ENCODE measurements around the gene LUZP4. TPM values are rescaled to one million over a fixed set of nuclear protein-coding genes. Genes with fewer than 3 reads are reported as not detected.

Gene LUZP4
- total and polyA plus RNA-seq, 2 of the 13 experiments (the other 11 are each of a cell fraction or from before 2014, with no cell fraction given) = not detected

DNA sequence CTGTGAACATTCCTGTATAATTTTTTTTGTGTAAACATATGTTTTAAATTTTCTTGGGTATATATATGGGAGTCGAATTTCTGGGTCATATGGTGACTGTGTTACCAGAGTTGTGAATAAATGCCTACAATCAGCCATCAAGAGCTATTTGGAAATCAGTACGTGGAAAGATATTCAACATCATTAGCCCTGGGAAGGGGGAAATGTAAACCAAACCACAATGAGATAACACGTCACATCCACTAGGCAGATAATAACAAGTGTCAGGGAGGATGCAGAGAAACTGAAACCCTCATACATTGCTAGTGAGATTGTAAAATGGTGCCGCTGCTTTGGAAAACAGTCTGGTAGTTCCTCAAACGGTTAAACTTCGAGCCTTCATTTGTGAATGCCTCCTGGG is 43.9 kb downstream of the LUZP4 start:
- ATAC-seq (no peak), FAIRE-seq (no peak), DNase-seq (ENCODE audit: low spot score) (no peak)
- Histone ChIP-seq H3K79me2 (ENCODE audit: insufficient read depth, low read length) (no peaks in the 10 kb centered on the region), H3K9me3 (ENCODE audit: low read length) (no peaks in the 10 kb centered on the region), H3K4me2 (ENCODE audit: low read depth, low read length) (no peak overlapping the region), H2AFZ (ENCODE audit: low read length) (no peak overlapping the region), H4K20me1 (ENCODE audit: insufficient read depth, low read length) (no peaks in the 10 kb centered on the region), H3K36me3 (replicated peaks in 1 of 2; ENCODE audit: control insufficient read depth in 1 of 2, insufficient read depth in 2 of 2, low read length in 2 of 2) (no peaks in the 10 kb centered on the region), H3K4me1 (ENCODE audit: insufficient read depth, low read length) (peaks cover 13% of the 10 kb centered on the region), H3K4me3 (replicated peaks in 1 of 3; ENCODE audit: insufficient read depth in 1 of 3, low read depth in 2 of 3, low read length in 3 of 3) (no peak overlapping the region), H3K27ac (ENCODE audit: extremely low read length, insufficient read depth, low read length) (no peak overlapping the region), H3K9ac (ENCODE audit: insufficient read depth, low read depth, low read length) (no peak overlapping the region), H3K27me3 (ENCODE audit: control insufficient read depth in 1 of 2, insufficient read depth in 2 of 2, low read length in 2 of 2) (no peaks in the 10 kb centered on the region)
- ChIA-PET CTCF (ENCODE audit: low intra/inter-chr PET ratio, low total read pairs) (no interaction called here), POLR2A (no interaction called here)
- no TSS peak for BruUV-seq (replicated peaks)
- TF ChIP-seq ZNF446 (CRISPR knock-in tag; IDR thresholded peaks at IDR 0.05) (no peak), HINFP (CRISPR knock-in tag; IDR thresholded peaks at IDR 0.05; ENCODE audit: low read depth) (no peak), HNRNPH1 (optimal IDR thresholded peaks at IDR 0.05; ENCODE audit: low read depth, low read length) (no peak), BCL3 (CRISPR knock-in tag; IDR thresholded peaks at IDR 0.05) (no peak), ZNF616 (CRISPR knock-in tag; IDR thresholded peaks at IDR 0.05; ENCODE audit: low read depth) (no peak), ZNF407 (CRISPR knock-in tag; IDR thresholded peaks at IDR 0.05; ENCODE audit: not compliant biosample characterization) (no peak)
- TF ChIP-seq, protein P1, sequence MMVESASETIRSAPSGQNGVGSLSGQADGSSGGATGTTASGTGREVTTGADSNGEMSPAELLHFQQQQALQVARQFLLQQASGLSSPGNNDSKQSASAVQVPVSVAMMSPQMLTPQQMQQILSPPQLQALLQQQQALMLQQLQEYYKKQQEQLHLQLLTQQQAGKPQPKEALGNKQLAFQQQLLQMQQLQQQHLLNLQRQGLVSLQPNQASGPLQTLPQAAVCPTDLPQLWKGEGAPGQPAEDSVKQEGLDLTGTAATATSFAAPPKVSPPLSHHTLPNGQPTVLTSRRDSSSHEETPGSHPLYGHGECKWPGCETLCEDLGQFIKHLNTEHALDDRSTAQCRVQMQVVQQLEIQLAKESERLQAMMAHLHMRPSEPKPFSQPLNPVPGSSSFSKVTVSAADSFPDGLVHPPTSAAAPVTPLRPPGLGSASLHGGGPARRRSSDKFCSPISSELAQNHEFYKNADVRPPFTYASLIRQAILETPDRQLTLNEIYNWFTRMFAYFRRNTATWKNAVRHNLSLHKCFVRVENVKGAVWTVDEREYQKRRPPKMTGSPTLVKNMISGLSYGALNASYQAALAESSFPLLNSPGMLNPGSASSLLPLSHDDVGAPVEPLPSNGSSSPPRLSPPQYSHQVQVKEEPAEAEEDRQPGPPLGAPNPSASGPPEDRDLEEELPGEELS (CRISPR knock-in tag; IDR thresholded peaks at IDR 0.05) = no peak
- intact Hi-C loops (cut with micrococcal nuclease; ENCODE audit: unreplicated experiment) (no loop called here), in situ Hi-C loops (cut with HindIII; ENCODE audit: extremely low pct_ligation_motif_present, low pct_unique_long_range_greater_than_20kb) (loop anchor here (5.0 to 10.0 kb wide), 2 partner anchors 229 to 311 kb away; partner anchors contain the start of gene PLS3)
- WGBS (ENCODE audit: low lambda C conversion rate) = 56% methylated on average over 4 of the region's 6 CpGs
